GM12878 (cell line): ENCODE data around the gene USP2. TPM values are rescaled to one million over a fixed set of nuclear protein-coding genes. Genes with fewer than 3 reads are reported as not detected.
A peak's percentile ranks its signal among the peaks of the same experiment; 100 is the strongest.

Source experiments
- ATAC-seq: fragments of 200-7000 bp; cut with Tn5 transposase; 3 replicates; pipeline ENCODE4 v1.9.1; 2020; ENCODE audit warnings: mild to moderate bottlenecking, moderate library complexity
- BruUV-seq: library from RNA; stranded (reverse); fragments of 400-500 nt; replicated peaks from 2 replicates; lab custom pipeline; 2021; lab: Mats Ljungman, UMichigan
- CTCF ChIA-PET: fragments of 300-600 bp; sonication (Branson Sonifier 250); formaldehyde crosslinking; extraction: SDS; loops from one replicate; lab custom pipeline; 2021; ENCODE audit warnings: inconsistent platforms; lab: Yijun Ruan, JAX
- POLR2A ChIA-PET: fragments of 350-600 bp; formaldehyde crosslinking; extraction: SDS; loops from one replicate; lab custom pipeline; 2021; ENCODE audit warnings: inconsistent platforms; lab: Charles Lee
- RAD21 ChIA-PET: fragments of 300-600 bp; sonication (Branson Sonifier 250); formaldehyde crosslinking; loops from one replicate; lab custom pipeline; 2023; ENCODE audit warnings: antibody characterized with exemption; ENCODE audit not compliant: unreplicated experiment; lab: Charles Lee
- SMC1A ChIA-PET: fragments of 300-600 bp; sonication (Branson Sonifier 250); formaldehyde crosslinking; loops from one replicate; lab custom pipeline; 2023; ENCODE audit not compliant: unreplicated experiment, uncharacterized antibody; lab: Charles Lee
- DNase-seq: peaks from one replicate; pipeline ENCODE4 v3.0.0-alpha.2; 2011; ENCODE audit warnings: low read depth, low spot score
- FAIRE-seq: peaks from 3 replicates; lab custom pipeline; 2011; peaks lifted over from hg19 to GRCh38; lab: Jason Lieb, UNC
- H2AFZ ChIP-seq: 2 replicates; pipeline ENCODE4 v1.6.0; 2011; ENCODE audit warnings: low read depth, low read length, control low read depth; ENCODE audit not compliant: control insufficient read depth
- H3K27ac ChIP-seq: 2 replicates; pipeline ENCODE4 v1.5.1; 2011; ENCODE audit warnings: control low read depth; ENCODE audit not compliant: control insufficient read depth, insufficient read depth
- H3K27me3 ChIP-seq, 2 experiments: replicated peaks in 1 of 2; 2 replicates each; pipeline versions ENCODE4 v1.6.0 to v1.6.1; 2011; ENCODE audit warnings: low read length in 1 of 2; ENCODE audit not compliant: control insufficient read depth in 2 of 2, insufficient read depth in 2 of 2
- H3K36me3 ChIP-seq, 2 experiments: 2 replicates each; pipeline ENCODE4 v1.5.1; 2011; ENCODE audit warnings: low read length in 1 of 2; ENCODE audit not compliant: control insufficient read depth in 2 of 2, insufficient read depth in 2 of 2
- H3K4me1 ChIP-seq: 2 replicates; pipeline ENCODE4 v1.6.1; 2011; ENCODE audit warnings: mild to moderate bottlenecking, low read length, moderate library complexity, mixed read lengths; ENCODE audit not compliant: control insufficient read depth, insufficient read depth
- H3K4me2 ChIP-seq: 2 replicates; pipeline ENCODE4 v1.6.0; 2011; ENCODE audit warnings: control low read depth; ENCODE audit not compliant: control insufficient read depth, insufficient read depth
- H3K4me3 ChIP-seq: fragments of 200-600 bp; sonication (generic); 2 replicates; pipeline ENCODE4 v1.5.1; 2016
- H3K79me2 ChIP-seq: 2 replicates; pipeline ENCODE4 v1.6.0; 2011; ENCODE audit warnings: low read length; ENCODE audit not compliant: control insufficient read depth, insufficient read depth
- H3K9ac ChIP-seq: 2 replicates; pipeline ENCODE4 v1.8.0; 2011; ENCODE audit warnings: low read length, control low read depth, mixed read lengths; ENCODE audit not compliant: control insufficient read depth, insufficient read depth
- H3K9me3 ChIP-seq: replicated peaks from 3 replicates; pipeline ENCODE4 v1.5.1; 2011; ENCODE audit warnings: mild to moderate bottlenecking, low read length; ENCODE audit not compliant: control insufficient read depth, insufficient read depth
- H4K20me1 ChIP-seq: 2 replicates; pipeline ENCODE4 v1.6.0; 2011; ENCODE audit not compliant: control insufficient read depth, insufficient read depth
- EGR1 ChIP-seq, 2 experiments: IDR thresholded peaks; 1 replicate in 1 of 2; 2 replicates in 1 of 2; pipeline ENCODE4 v1.6.1; 2011 to 2012; ENCODE audit warnings: low read depth in 2 of 2, low read length in 2 of 2, borderline replicate concordance in 1 of 2, mild to moderate bottlenecking in 1 of 2, moderate library complexity in 1 of 2
- SPI1 ChIP-seq: IDR thresholded peaks from 2 replicates; pipeline ENCODE4 v1.6.1; 2011; ENCODE audit warnings: low read depth, mild to moderate bottlenecking, low read length, moderate library complexity, borderline replicate concordance; ENCODE audit not compliant: insufficient read depth
- STAT3 ChIP-seq: IDR thresholded peaks from 2 replicates; pipeline ENCODE4 v1.6.1; 2011; ENCODE audit warnings: low read depth, low read length, improper control_type of control experiment
- TARDBP ChIP-seq: IDR thresholded peaks from 2 replicates; pipeline ENCODE4 v1.6.1; 2016; ENCODE audit warnings: borderline replicate concordance
- WGBS: methylation state at CpG from one replicate; pipeline ENCODE4 v1.1.6; 2016; ENCODE audit warnings: low lambda C conversion rate; ENCODE audit not compliant: insufficient replicate concordance, insufficient coverage; ENCODE audit errors: missing lambda C conversion rate; 5-methylcytosine and 5-hydroxymethylcytosine counted together
- in situ Hi-C: fragments of 300-500 bp; cut with MboI; formaldehyde crosslinking; loops from 9 replicates; pipeline ENCODE4 v1.14.3; 2018; ENCODE audit warnings: mixed read lengths
- intact Hi-C: fragments of 100-400 bp; cut with micrococcal nuclease; formaldehyde crosslinking; loops from one replicate; pipeline ENCODE4 v1.14.2; 2022; ENCODE audit not compliant: unreplicated experiment
- polyA plus RNA-seq, 11 experiments: library from polyadenylated mRNA; depleted of rRNA in 4 of 11; unstranded in 6 of 11; stranded (reverse) in 5 of 11; fragments of >200 nt; fragmentation: Nextera tagmentation in 4 of 11; fragmentation: Illumina TruSeq in 1 of 11; extraction: Ambion mirVana in 4 of 11; extraction: Trizol in 1 of 11; gene quantifications; 1 replicate in 1 of 11; 2 replicates in 10 of 11; pipeline versions ENCODE4 v1.2.1 to v1.2.3, GENCODE V29; 2011 to 2016; ENCODE audit warnings: inconsistent platforms in 2 of 11, missing spikeins in 2 of 11, low read depth in 1 of 11
- total RNA-seq, 4 experiments: library from RNA; depleted of rRNA in 3 of 4; stranded (reverse); fragments of >200 nt in 3 of 4; fragmentation: Illumina TruSeq in 1 of 4; extraction: Trizol in 1 of 4; gene quantifications; 2 replicates each; pipeline versions ENCODE4 v1.2.1 to v1.2.3, GENCODE V29; 2013 to 2021

Gene USP2
- total and polyA plus RNA-seq, 10 of the 15 experiments (the other 5 are each of a cell fraction or from before 2014, with no cell fraction given) = 0.03 to 0.13 (median 0.06) TPM; not detected in 4

DNA sequence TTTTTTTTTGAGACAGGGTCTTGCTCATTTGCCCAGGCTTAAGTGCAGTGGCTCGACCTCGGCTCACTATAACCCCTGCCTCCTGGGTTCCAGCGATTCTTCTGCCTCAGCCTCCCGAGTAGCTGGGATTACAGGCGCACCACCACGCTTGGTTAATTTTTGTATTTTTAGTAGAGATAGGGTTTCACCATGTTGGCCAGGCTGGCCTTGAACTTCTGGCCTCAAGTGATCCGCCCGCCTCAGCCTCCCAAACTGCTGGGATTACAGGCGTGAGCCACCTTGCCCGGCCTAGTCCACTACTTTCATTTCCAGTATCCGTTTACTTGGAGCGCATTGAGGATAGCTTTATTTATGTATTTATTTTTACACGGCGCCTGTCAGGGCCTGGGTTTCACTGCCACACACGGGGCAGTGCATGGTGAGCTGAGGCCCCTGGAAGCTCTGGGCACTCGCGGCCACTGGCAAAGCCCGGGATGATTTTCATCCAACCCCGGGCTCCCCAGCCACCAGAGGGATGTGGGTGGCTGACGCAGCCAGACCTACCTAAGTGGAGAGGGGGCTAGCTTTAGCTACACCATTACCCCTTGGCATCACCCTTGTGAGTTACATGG, 58.5 kb downstream of the USP2 start:
- SMC1A ChIA-PET = interaction anchor here (0.6 to 3.0 kb wide), 11 partner anchors 8 to 299 kb away, joined by 3 to 23 read pairs (median 3); partner anchors contain the start of genes CBL and VPS11
- POLR2A ChIA-PET = interaction anchor here (0.7 to 3.0 kb wide), 9 partner anchors 11 to 266 kb away, joined by 3 to 20 read pairs (median 4); partner anchors contain the start of genes C2CD2L, CBL and RNF26
- CTCF ChIA-PET = interaction anchor here (0.7 to 5.6 kb wide), 38 partner anchors 8 to 400 kb away, joined by 3 to 88 read pairs (median 8); partner anchors contain the start of genes C2CD2L, CBL, DPAGT1 and HMBS

GRCh38 chr11:119322360-119322739, 59.1 kb downstream of the USP2 start:
- intact Hi-C loops = loop anchor here (2.0 to 5.0 kb wide), 6 partner anchors 115 to 395 kb away; partner anchors contain the start of genes ABCG4, BCL9L, CBL and NLRX1
- no peak for TF ChIP-seq TARDBP
- TF ChIP-seq SPI1 = peak; percentile 21; the same call in 1 of the 2 replicates
- Histone ChIP-seq H4K20me1 (no peaks in the 10 kb centered on the region), H3K9me3 (no peaks in the 10 kb centered on the region), H3K79me2 (no peaks in the 10 kb centered on the region), H3K27ac (no peak overlapping the region), H3K4me1 (peaks cover 36% of the 10 kb centered on the region), H3K4me3 (no peak overlapping the region; the same call in 1 of the 2 replicates), H3K9ac (no peak overlapping the region), H3K27me3 (no peaks in the 10 kb centered on the region; a peak in 1 of 4 replicates), H3K36me3 (no peaks in the 10 kb centered on the region), H2AFZ (peak overlapping the region; percentile 95; the same call in 1 of the 2 replicates), H3K4me2 (peak overlapping the region; percentile 86; the same call in 1 of the 2 replicates)
- ChIA-PET SMC1A (interaction anchor here (0.6 to 3.0 kb wide), 7 partner anchors 14 to 230 kb away, joined by 3 to 23 read pairs (median 5); partner anchors contain the start of gene CBL), RAD21 (interaction anchor here (0.8 to 4.5 kb wide), 8 partner anchors 8 to 530 kb away, joined by 3 to 26 read pairs (median 8); partner anchors contain the start of genes C2CD2L and CBL), CTCF (interaction anchor here (0.6 to 5.6 kb wide), 24 partner anchors 11 to 237 kb away, joined by 3 to 88 read pairs (median 7); partner anchors contain the start of genes C2CD2L, CBL, DPAGT1 and HINFP), POLR2A (interaction anchor here (1.7 to 3.0 kb wide), 3 partner anchors 16 to 216 kb away, joined by 4 to 20 read pairs (median 9); partner anchors contain the start of genes C2CD2L and CBL)
- 85% methylated on average over 6 of the region's 6 CpGs for WGBS
- in situ Hi-C loops = no loop called here
- no TSS peak for BruUV-seq
- no peak for FAIRE-seq
- DNase-seq = no peak
- ATAC-seq = no peak

More for the DNA sequence above, 58.5 kb downstream of the USP2 start:
- intact Hi-C loops = loop anchor here (2.0 to 5.0 kb wide), 6 partner anchors 116 to 396 kb away; partner anchors contain the start of genes ABCG4, BCL9L, CBL and NLRX1
- H3K27ac ChIP-seq = no peak overlapping the region
- H3K36me3 ChIP-seq = no peaks in the 10 kb centered on the region
- H3K79me2 ChIP-seq = no peaks in the 10 kb centered on the region
- peaks cover 33% of the 10 kb centered on the region for H3K4me1 ChIP-seq
- FAIRE-seq = no peak
- H3K4me2 ChIP-seq = no peak overlapping the region; the same call in 1 of the 2 replicates
- no peak overlapping the region for H3K9ac ChIP-seq
- DNase-seq = no peak
- in situ Hi-C loops = no loop called here
- no peaks in the 10 kb centered on the region; a peak in 1 of 4 replicates for H3K27me3 ChIP-seq
- TF ChIP-seq EGR1 (IDR thresholded peaks at IDR 0.05; ENCODE audit: borderline replicate concordance in 1 of 2, low read depth in 2 of 2, low read length in 2 of 2) = 0 out of 3 replicates have a peak, but pooled peaks of 1 of the 2 experiments have one; percentile 3
- no peak for TF ChIP-seq STAT3
- H4K20me1 ChIP-seq = no peaks in the 10 kb centered on the region
- ATAC-seq = no peak
- 78% methylated on average over 20 of the region's 20 CpGs for WGBS
- no TSS peak for BruUV-seq
- peak overlapping the region; percentile 19; the same call in 1 of the 2 replicates for H2AFZ ChIP-seq
- no peak overlapping the region for H3K4me3 ChIP-seq
- H3K9me3 ChIP-seq = no peaks in the 10 kb centered on the region
- RAD21 ChIA-PET = interaction anchor here (1.0 to 4.5 kb wide), 12 partner anchors 9 to 531 kb away, joined by 3 to 26 read pairs (median 5); partner anchors contain the start of genes C2CD2L, CBL and HMBS
